NAMALWA (cell line): ENCODE measurements around the gene ADAMTSL4.

Source experiments
- DNase-seq: peaks from one replicate; pipeline ENCODE4 v3.0.0-alpha.2; 2015; ENCODE audit warnings: low spot score

The ADAMTSL4 gene

GRCh38 chr1:150548632-150549495 is at the start of gene ADAMTSL4:
ADAMTSL4 (plus strand) TSS chr1:150549408; CDS start chr1:150552289, 2,881 bp downstream.
- no peak for DNase-seq

- DNase-seq = no peak
These were observed 43.8 kb upstream of the ADAMTSL4 start for GRCh38 chr1:150505431-150505830.

GRCh38 chr1:150507912-150508864 is 41.0 kb upstream of the ADAMTSL4 start, which contains the start of gene ECM1:
ECM1 (plus strand) TSS chr1:150508109; CDS start chr1:150508210, 101 bp downstream.
- DNase-seq = no peak

GRCh38 chr1:150508982-150509381 is 40.2 kb upstream of the ADAMTSL4 start:
- no peak for DNase-seq

- DNase-seq = no peak
These were observed 37.7 kb upstream of the ADAMTSL4 start for GRCh38 chr1:150511551-150511950.

GRCh38 chr1:150511985-150512660 is 37.1 kb upstream of the ADAMTSL4 start:
- no peak for DNase-seq

- no peak for DNase-seq
These were observed 36.4 kb upstream of the ADAMTSL4 start for GRCh38 chr1:150512846-150513245.

- peak; percentile 72 for DNase-seq
These were observed 35.8 kb upstream of the ADAMTSL4 start for GRCh38 chr1:150513351-150513791.

GRCh38 chr1:150514260-150514659 is 34.9 kb upstream of the ADAMTSL4 start:
- no peak for DNase-seq

- no peak for DNase-seq
These were observed 34.3 kb upstream of the ADAMTSL4 start for GRCh38 chr1:150514913-150515327.

GRCh38 chr1:150515328-150516049 is 33.7 kb upstream of the ADAMTSL4 start, which contains the start of gene FALEC:
FALEC (plus strand) TSS chr1:150515752.
- DNase-seq = peak; percentile 98

- DNase-seq = peak; percentile 48
These were observed 33.1 kb upstream of the ADAMTSL4 start for GRCh38 chr1:150516050-150516591.

- peak; percentile 70 for DNase-seq
These were observed 32.6 kb upstream of the ADAMTSL4 start for GRCh38 chr1:150516616-150517015.

- no peak for DNase-seq
These were observed 27.8 kb upstream of the ADAMTSL4 start for GRCh38 chr1:150521196-150521968.

- DNase-seq = no peak
These were observed 23.9 kb upstream of the ADAMTSL4 start for GRCh38 chr1:150525348-150525747.

GRCh38 chr1:150528196-150528595 is 21.0 kb upstream of the ADAMTSL4 start:
- no peak for DNase-seq

GRCh38 chr1:150529017-150529416 is 20.2 kb upstream of the ADAMTSL4 start:
- no peak for DNase-seq

GRCh38 chr1:150530491-150531159 is 18.6 kb upstream of the ADAMTSL4 start:
- no peak for DNase-seq

- no peak for DNase-seq
These were observed 16.3 kb upstream of the ADAMTSL4 start for GRCh38 chr1:150532860-150533259.
